Inferior parietal cortex (tissue), 1 donor: ENCODE data around the gene PHF21B.
"Not testable (repeated sequence)": the region's sequence is repeated elsewhere in the genome, so short reads cannot be mapped to it uniquely, and the experiment has no call there.

ENCODE experiments used
- DNase-seq: peaks from one replicate; pipeline ENCODE4 v3.0.0-alpha.2; 2016; ENCODE audit errors: extremely low spot score

The PHF21B gene

GRCh38 chr22:44933666-44934453 is 75.9 kb downstream of the PHF21B start:
- DNase-seq = no peak

- no peak for DNase-seq
Observed at GRCh38 chr22:44932493-44932892, 77.3 kb downstream of the PHF21B start.

GRCh38 chr22:44931766-44932165 is 78.0 kb downstream of the PHF21B start:
- DNase-seq = no peak

- DNase-seq = no peak
Observed at GRCh38 chr22:44931077-44931540, 78.7 kb downstream of the PHF21B start.

- no peak for DNase-seq
Observed at GRCh38 chr22:44930711-44931035, 79.1 kb downstream of the PHF21B start.

GRCh38 chr22:44930016-44930710 is 79.6 kb downstream of the PHF21B start:
- no peak for DNase-seq

- no peak for DNase-seq
Observed at GRCh38 chr22:44929359-44930015, 80.3 kb downstream of the PHF21B start.

- no peak for DNase-seq
Observed at GRCh38 chr22:44928711-44929358, 81.0 kb downstream of the PHF21B start.

- no peak for DNase-seq
Observed at GRCh38 chr22:44928136-44928463, 81.7 kb downstream of the PHF21B start.

- no peak for DNase-seq
Observed at GRCh38 chr22:44927463-44928135, 82.2 kb downstream of the PHF21B start.

GRCh38 chr22:44926491-44927415 is 83.1 kb downstream of the PHF21B start:
- no peak for DNase-seq

GRCh38 chr22:44926124-44926475 is 83.7 kb downstream of the PHF21B start:
- no peak for DNase-seq

GRCh38 chr22:44925465-44926123 is 84.2 kb downstream of the PHF21B start:
- no peak for DNase-seq

GRCh38 chr22:44924710-44925109 is 85.1 kb downstream of the PHF21B start:
- no peak for DNase-seq

- DNase-seq = no peak
Observed at GRCh38 chr22:44924098-44924497, 85.7 kb downstream of the PHF21B start.

GRCh38 chr22:44921766-44922165 is 88.0 kb downstream of the PHF21B start:
- not testable (repeated sequence) for DNase-seq

- DNase-seq = no peak
Observed at GRCh38 chr22:44920183-44920582, 89.6 kb downstream of the PHF21B start.

- DNase-seq = no peak
Observed at GRCh38 chr22:44919691-44920090, 90.1 kb downstream of the PHF21B start.

GRCh38 chr22:44918925-44919392 is 90.8 kb downstream of the PHF21B start:
- no peak for DNase-seq
